ENCODE data around the gene CCDC134. TPM values are rescaled to one million over a fixed set of nuclear protein-coding genes. Genes with fewer than 3 reads are reported as not detected.
A peak's percentile ranks its signal among the peaks of the same experiment; 100 is the strongest.

Gene CCDC134
- total and polyA plus RNA-seq, 2 of the 13 experiments (the other 11 are each of a cell fraction or from before 2014, with no cell fraction given) = 4.8 to 17.4 TPM

GRCh38 chr22:41800348-41801146, at the start of gene CCDC134 (continued):
- no peak for TF ChIP-seq RORA (CRISPR knock-in tag; IDR thresholded peaks at IDR 0.05)
- peak; percentile 63; the same call in 1 of the 2 replicates for TF ChIP-seq TEF (CRISPR knock-in tag; IDR thresholded peaks at IDR 0.05)
- TF ChIP-seq ATF7-NPFF (CRISPR knock-in tag; IDR thresholded peaks at IDR 0.05; ENCODE audit: low read depth) = peak; percentile 39; the same call in 1 of the 2 replicates
- peak; percentile 74; the same call in 1 of the 2 replicates for TF ChIP-seq ZNF431 (CRISPR knock-in tag; IDR thresholded peaks at IDR 0.05; ENCODE audit: borderline replicate concordance, low read depth)
- TF ChIP-seq MXD3 (CRISPR knock-in tag; IDR thresholded peaks at IDR 0.05) = peak; percentile 70
- 0 out of 2 replicates have a peak, but pooled peaks have one; percentile 45 for TF ChIP-seq RARG (CRISPR knock-in tag; IDR thresholded peaks at IDR 0.05; ENCODE audit: low read depth)
- TF ChIP-seq ZNF556 (CRISPR knock-in tag; IDR thresholded peaks at IDR 0.05; ENCODE audit: borderline replicate concordance) = peak; percentile 69
- peak; percentile 24 for TF ChIP-seq THAP9 (CRISPR knock-in tag; IDR thresholded peaks at IDR 0.05; ENCODE audit: borderline replicate concordance)
- peak; percentile 76 for TF ChIP-seq ZNF18 (CRISPR knock-in tag; IDR thresholded peaks at IDR 0.05; ENCODE audit: insufficient replicate concordance)
- peak; percentile 80 for TF ChIP-seq TARDBP (CRISPR knock-in tag; IDR thresholded peaks at IDR 0.05)
- peak; percentile 93 for TF ChIP-seq POLR2G (IDR thresholded peaks at IDR 0.05; ENCODE audit: low read depth, low read length)
- TF ChIP-seq IRF9 (CRISPR knock-in tag; IDR thresholded peaks at IDR 0.05; ENCODE audit: borderline replicate concordance) = peak; percentile 84; the same call in 1 of the 2 replicates
- 0 out of 2 replicates have a peak, but pooled peaks have one; percentile 12 for TF ChIP-seq SNAPC2 (CRISPR knock-in tag; IDR thresholded peaks at IDR 0.05)
- peak; percentile 93; the same call in 1 of the 2 replicates for TF ChIP-seq ZNF83 (CRISPR knock-in tag; IDR thresholded peaks at IDR 0.05; ENCODE audit: borderline replicate concordance)
- no peak for TF ChIP-seq CEBPZ (IDR thresholded peaks at IDR 0.05; ENCODE audit: low read length)
